ENCODE measurements around the gene MYL2. TPM values are rescaled to one million over a fixed set of nuclear protein-coding genes. Genes with fewer than 3 reads are reported as not detected.

Gene MYL2
- total and polyA plus RNA-seq, 8 donors: 2.0 to 3.0 (median 2.2) TPM; not detected in 5

DNA sequence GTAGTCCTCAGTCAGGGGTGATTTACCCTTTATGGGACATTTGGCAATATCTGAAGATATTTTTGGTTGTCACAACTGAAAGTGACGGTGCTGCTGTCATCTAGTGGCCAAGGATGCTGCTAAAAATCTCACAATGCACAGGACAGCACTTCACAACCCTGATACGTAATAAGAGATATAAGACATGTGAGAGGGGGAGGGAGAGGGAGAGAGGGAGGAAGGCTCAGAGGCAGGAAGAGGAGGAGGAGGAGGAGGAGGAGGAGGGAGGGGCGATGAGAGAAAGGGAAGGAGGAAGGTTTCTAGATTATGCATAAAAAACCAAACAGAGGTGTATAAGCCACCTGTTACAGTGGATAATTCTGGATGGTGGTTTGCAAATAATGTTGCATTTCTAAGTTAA lies 14.3 kb downstream of the MYL2 start:
- TF ChIP-seq, protein P1, sequence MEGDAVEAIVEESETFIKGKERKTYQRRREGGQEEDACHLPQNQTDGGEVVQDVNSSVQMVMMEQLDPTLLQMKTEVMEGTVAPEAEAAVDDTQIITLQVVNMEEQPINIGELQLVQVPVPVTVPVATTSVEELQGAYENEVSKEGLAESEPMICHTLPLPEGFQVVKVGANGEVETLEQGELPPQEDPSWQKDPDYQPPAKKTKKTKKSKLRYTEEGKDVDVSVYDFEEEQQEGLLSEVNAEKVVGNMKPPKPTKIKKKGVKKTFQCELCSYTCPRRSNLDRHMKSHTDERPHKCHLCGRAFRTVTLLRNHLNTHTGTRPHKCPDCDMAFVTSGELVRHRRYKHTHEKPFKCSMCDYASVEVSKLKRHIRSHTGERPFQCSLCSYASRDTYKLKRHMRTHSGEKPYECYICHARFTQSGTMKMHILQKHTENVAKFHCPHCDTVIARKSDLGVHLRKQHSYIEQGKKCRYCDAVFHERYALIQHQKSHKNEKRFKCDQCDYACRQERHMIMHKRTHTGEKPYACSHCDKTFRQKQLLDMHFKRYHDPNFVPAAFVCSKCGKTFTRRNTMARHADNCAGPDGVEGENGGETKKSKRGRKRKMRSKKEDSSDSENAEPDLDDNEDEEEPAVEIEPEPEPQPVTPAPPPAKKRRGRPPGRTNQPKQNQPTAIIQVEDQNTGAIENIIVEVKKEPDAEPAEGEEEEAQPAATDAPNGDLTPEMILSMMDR (IDR thresholded peaks at IDR 0.05): no peak
- no peaks in the 10 kb centered on the region for H3K4me1 ChIP-seq
- no peaks in the 10 kb centered on the region for H3K9me3 ChIP-seq
- DNase-seq (no peak), ATAC-seq (no peak)
- H3K27me3 ChIP-seq: peaks cover 0 to 42% of the 10 kb centered on the region in 2 donors
- intact Hi-C loops (cut with DNase I): no loop called here
- no peak overlapping the region for H3K4me3 ChIP-seq
- H3K27ac ChIP-seq: no peak overlapping the region
- H3K36me3 ChIP-seq: no peaks in the 10 kb centered on the region

- no peak for ATAC-seq
- Histone ChIP-seq H3K36me3 (no peaks in the 10 kb centered on the region), H3K27me3 (peaks cover 0 to 26% of the 10 kb centered on the region in 2 donors), H3K9me3 (no peaks in the 10 kb centered on the region), H3K4me1 (no peaks in the 10 kb centered on the region), H3K4me3 (no peak overlapping the region), H3K27ac (no peak overlapping the region)
- no peak for DNase-seq
- intact Hi-C loops (cut with DNase I): no loop called here
- TF ChIP-seq, protein P1 (IDR thresholded peaks at IDR 0.05): no peak
Observed at GRCh38 chr12:110903511-110903910, 16.9 kb downstream of the MYL2 start.

DNA sequence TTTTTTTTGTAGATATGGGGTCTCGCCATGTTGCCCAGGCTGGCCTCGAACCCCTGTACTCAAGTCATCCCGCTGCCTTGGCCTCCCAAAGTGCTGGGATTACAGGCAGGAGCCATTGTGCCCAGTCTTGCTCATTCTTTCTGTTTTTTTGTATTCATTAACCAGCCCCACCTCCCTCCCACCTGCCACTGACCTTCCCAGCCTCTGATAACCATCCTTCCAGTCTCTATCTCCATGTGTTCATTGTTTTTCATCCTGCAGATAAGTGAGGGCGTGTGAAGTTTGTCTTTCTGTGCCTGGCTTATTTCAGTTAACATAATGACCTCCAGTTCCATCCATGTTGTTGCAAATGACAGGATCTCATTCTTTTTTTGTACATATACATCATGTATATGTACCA lies 19.0 kb downstream of the MYL2 start:
- no peaks in the 10 kb centered on the region for H3K4me1 ChIP-seq
- peaks cover 0 to 12% of the 10 kb centered on the region in 2 donors for H3K27me3 ChIP-seq
- no peak overlapping the region for H3K4me3 ChIP-seq
- intact Hi-C loops (cut with DNase I): no loop called here
- H3K27ac ChIP-seq: no peak overlapping the region
- ATAC-seq (no peak), DNase-seq (no peak)
- H3K9me3 ChIP-seq: no peaks in the 10 kb centered on the region
- no peaks in the 10 kb centered on the region for H3K36me3 ChIP-seq
- TF ChIP-seq, protein P1 (IDR thresholded peaks at IDR 0.05): no peak

- intact Hi-C loops (cut with DNase I): no loop called here
- Histone ChIP-seq H3K27me3 (peaks cover 0 to 13% of the 10 kb centered on the region in 2 donors), H3K9me3 (no peaks in the 10 kb centered on the region), H3K27ac (no peak overlapping the region), H3K4me3 (no peak overlapping the region), H3K4me1 (peaks cover 0 to 11% of the 10 kb centered on the region in 2 donors), H3K36me3 (no peaks in the 10 kb centered on the region)
- TF ChIP-seq, protein P1 (IDR thresholded peaks at IDR 0.05): no peak
- no peak for DNase-seq
- ATAC-seq: no peak
Observed at GRCh38 chr12:110896559-110896958, 23.8 kb downstream of the MYL2 start.

GRCh38 chr12:110893956-110894355 lies 26.4 kb downstream of the MYL2 start:
- Histone ChIP-seq H3K9me3 (no peaks in the 10 kb centered on the region), H3K4me1 (peaks cover 0 to 11% of the 10 kb centered on the region in 2 donors), H3K27ac (no peak overlapping the region), H3K27me3 (peaks cover 0 to 13% of the 10 kb centered on the region in 2 donors), H3K36me3 (no peaks in the 10 kb centered on the region), H3K4me3 (no peak overlapping the region)
- ATAC-seq: no peak
- intact Hi-C loops (cut with DNase I): no loop called here
- no peak for DNase-seq
- TF ChIP-seq, protein P1 (IDR thresholded peaks at IDR 0.05): no peak

Measured in left lung (tissue), 10 donors.